GM12878 (cell line): ENCODE results near the gene DNAAF5. TPM values are rescaled to one million over a fixed set of nuclear protein-coding genes. Genes with fewer than 3 reads are reported as not detected.

Experiments
- ATAC-seq: fragments of 200-7000 bp; cut with Tn5 transposase; 3 replicates; pipeline ENCODE4 v1.9.1; 2020; ENCODE audit warnings: mild to moderate bottlenecking, moderate library complexity
- BruUV-seq: library from RNA; stranded (reverse); fragments of 400-500 nt; replicated peaks from 2 replicates; lab custom pipeline; 2021; lab: Mats Ljungman, UMichigan
- CTCF ChIA-PET: fragments of 300-600 bp; sonication (Branson Sonifier 250); formaldehyde crosslinking; extraction: SDS; loops from one replicate; lab custom pipeline; 2021; ENCODE audit warnings: inconsistent platforms; lab: Yijun Ruan, JAX
- POLR2A ChIA-PET: fragments of 350-600 bp; formaldehyde crosslinking; extraction: SDS; loops from one replicate; lab custom pipeline; 2021; ENCODE audit warnings: inconsistent platforms; lab: Charles Lee
- RAD21 ChIA-PET: fragments of 300-600 bp; sonication (Branson Sonifier 250); formaldehyde crosslinking; loops from one replicate; lab custom pipeline; 2023; ENCODE audit warnings: antibody characterized with exemption; ENCODE audit not compliant: unreplicated experiment; lab: Charles Lee
- SMC1A ChIA-PET: fragments of 300-600 bp; sonication (Branson Sonifier 250); formaldehyde crosslinking; loops from one replicate; lab custom pipeline; 2023; ENCODE audit not compliant: unreplicated experiment, uncharacterized antibody; lab: Charles Lee
- DNase-seq: peaks from one replicate; pipeline ENCODE4 v3.0.0-alpha.2; 2011; ENCODE audit warnings: low read depth, low spot score
- FAIRE-seq: peaks from 3 replicates; lab custom pipeline; 2011; peaks lifted over from hg19 to GRCh38; lab: Jason Lieb, UNC
- H2AFZ ChIP-seq: 2 replicates; pipeline ENCODE4 v1.6.0; 2011; ENCODE audit warnings: low read depth, low read length, control low read depth; ENCODE audit not compliant: control insufficient read depth
- H3K27ac ChIP-seq: 2 replicates; pipeline ENCODE4 v1.5.1; 2011; ENCODE audit warnings: control low read depth; ENCODE audit not compliant: control insufficient read depth, insufficient read depth
- H3K27me3 ChIP-seq, 2 experiments: replicated peaks in 1 of 2; 2 replicates each; pipeline versions ENCODE4 v1.6.0 to v1.6.1; 2011; ENCODE audit warnings: low read length in 1 of 2; ENCODE audit not compliant: control insufficient read depth in 2 of 2, insufficient read depth in 2 of 2
- H3K36me3 ChIP-seq, 2 experiments: 2 replicates each; pipeline ENCODE4 v1.5.1; 2011; ENCODE audit warnings: low read length in 1 of 2; ENCODE audit not compliant: control insufficient read depth in 2 of 2, insufficient read depth in 2 of 2
- H3K4me1 ChIP-seq: 2 replicates; pipeline ENCODE4 v1.6.1; 2011; ENCODE audit warnings: mild to moderate bottlenecking, low read length, moderate library complexity, mixed read lengths; ENCODE audit not compliant: control insufficient read depth, insufficient read depth
- H3K4me2 ChIP-seq: 2 replicates; pipeline ENCODE4 v1.6.0; 2011; ENCODE audit warnings: control low read depth; ENCODE audit not compliant: control insufficient read depth, insufficient read depth
- H3K4me3 ChIP-seq: fragments of 200-600 bp; sonication (generic); 2 replicates; pipeline ENCODE4 v1.5.1; 2016
- H3K79me2 ChIP-seq: 2 replicates; pipeline ENCODE4 v1.6.0; 2011; ENCODE audit warnings: low read length; ENCODE audit not compliant: control insufficient read depth, insufficient read depth
- H3K9ac ChIP-seq: 2 replicates; pipeline ENCODE4 v1.8.0; 2011; ENCODE audit warnings: low read length, control low read depth, mixed read lengths; ENCODE audit not compliant: control insufficient read depth, insufficient read depth
- H3K9me3 ChIP-seq: replicated peaks from 3 replicates; pipeline ENCODE4 v1.5.1; 2011; ENCODE audit warnings: mild to moderate bottlenecking, low read length; ENCODE audit not compliant: control insufficient read depth, insufficient read depth
- H4K20me1 ChIP-seq: 2 replicates; pipeline ENCODE4 v1.6.0; 2011; ENCODE audit not compliant: control insufficient read depth, insufficient read depth
- ATF3 ChIP-seq: IDR thresholded peaks from 2 replicates; pipeline ENCODE4 v1.6.1; 2011; ENCODE audit warnings: low read depth, mild to moderate bottlenecking, low read length, moderate library complexity, borderline replicate concordance; ENCODE audit errors: extremely low read depth
- ATF7 ChIP-seq: fragments of 450-650 bp; IDR thresholded peaks from 2 replicates; pipeline ENCODE4 v1.6.1; 2016; ENCODE audit warnings: low read depth, mild to moderate bottlenecking
- BMI1 ChIP-seq: fragments of 450-650 bp; IDR thresholded peaks from 2 replicates; pipeline ENCODE4 v1.6.1; 2016; ENCODE audit warnings: mild to moderate bottlenecking, moderate library complexity, borderline replicate concordance
- CBX3 ChIP-seq: fragments of 200-600 bp; sonication (generic); IDR thresholded peaks from 2 replicates; pipeline ENCODE4 v1.6.1; 2016; ENCODE audit warnings: low read depth, borderline replicate concordance
- CHD4 ChIP-seq: fragments of 200-600 bp; sonication (generic); IDR thresholded peaks from 2 replicates; pipeline ENCODE4 v1.6.1; 2016; ENCODE audit warnings: mild to moderate bottlenecking
- EGR1 ChIP-seq, 2 experiments: IDR thresholded peaks; 1 replicate in 1 of 2; 2 replicates in 1 of 2; pipeline ENCODE4 v1.6.1; 2011 to 2012; ENCODE audit warnings: low read depth in 2 of 2, low read length in 2 of 2, borderline replicate concordance in 1 of 2, mild to moderate bottlenecking in 1 of 2, moderate library complexity in 1 of 2
- EP300 ChIP-seq, 2 experiments: fragments of 150-350 bp in 1 of 2; IDR thresholded peaks; 2 replicates each; pipeline ENCODE4 v1.6.1; 2011 to 2012; ENCODE audit warnings: low read depth in 2 of 2, low read length in 2 of 2, borderline replicate concordance in 1 of 2, improper control_type of control experiment in 1 of 2, inconsistent platforms in 1 of 2; ENCODE audit not compliant: control insufficient read depth in 1 of 2
- IRF5 ChIP-seq: fragments of 450-650 bp; IDR thresholded peaks from 2 replicates; pipeline ENCODE4 v1.6.1; 2017; ENCODE audit warnings: borderline replicate concordance
- JUNB ChIP-seq: IDR thresholded peaks from 2 replicates; pipeline ENCODE4 v1.6.1; 2016; ENCODE audit warnings: antibody characterized with exemption, mild to moderate bottlenecking
- MTA3 ChIP-seq: IDR thresholded peaks from 2 replicates; pipeline ENCODE4 v1.6.1; 2012; ENCODE audit warnings: low read length, inconsistent platforms, borderline replicate concordance
- NFYB ChIP-seq: IDR thresholded peaks from 2 replicates; pipeline ENCODE4 v1.6.1; 2011; ENCODE audit warnings: low read depth, mild to moderate bottlenecking, low read length, improper control_type of control experiment, moderate library complexity; ENCODE audit not compliant: insufficient read depth
- NR2C2 ChIP-seq: IDR thresholded peaks from 2 replicates; pipeline ENCODE4 v1.6.1; 2011; ENCODE audit warnings: borderline replicate concordance, low read depth; ENCODE audit not compliant: control insufficient read depth, insufficient read length
- POLR2A ChIP-seq: IDR thresholded peaks from 2 replicates; pipeline ENCODE4 v1.6.1; 2011; ENCODE audit warnings: low read depth, mild to moderate bottlenecking, low read length
- PRDM15 ChIP-seq: fragments of 450-650 bp; formaldehyde crosslinking; IDR thresholded peaks from 2 replicates; pipeline ENCODE4 v1.4.0; 2020; ENCODE audit warnings: mild to moderate bottlenecking, moderate library complexity
- SMAD5 ChIP-seq: IDR thresholded peaks from 2 replicates; pipeline ENCODE4 v1.6.1; 2016; ENCODE audit warnings: antibody characterized with exemption, low read depth
- SP1 ChIP-seq: IDR thresholded peaks from one replicate; pipeline ENCODE4 v1.6.1; 2011; ENCODE audit warnings: low read depth, low read length
- TBL1XR1 ChIP-seq: IDR thresholded peaks from 2 replicates; pipeline ENCODE4 v1.6.1; 2012; ENCODE audit warnings: low read depth, low read length, improper control_type of control experiment
- USF2 ChIP-seq: IDR thresholded peaks from 2 replicates; pipeline ENCODE4 v1.6.1; 2011; ENCODE audit warnings: low read depth, low read length, improper control_type of control experiment, borderline replicate concordance
- ZSCAN29 ChIP-seq: fragments of 450-650 bp; IDR thresholded peaks from 2 replicates; pipeline ENCODE4 v1.6.1; 2017; ENCODE audit warnings: mild to moderate bottlenecking, moderate library complexity
- WGBS: methylation state at CpG from one replicate; pipeline ENCODE4 v1.1.6; 2016; ENCODE audit warnings: low lambda C conversion rate; ENCODE audit not compliant: insufficient replicate concordance, insufficient coverage; ENCODE audit errors: missing lambda C conversion rate; 5-methylcytosine and 5-hydroxymethylcytosine counted together
- in situ Hi-C: fragments of 300-500 bp; cut with MboI; formaldehyde crosslinking; loops from 9 replicates; pipeline ENCODE4 v1.14.3; 2018; ENCODE audit warnings: mixed read lengths
- intact Hi-C: fragments of 100-400 bp; cut with micrococcal nuclease; formaldehyde crosslinking; loops from one replicate; pipeline ENCODE4 v1.14.2; 2022; ENCODE audit not compliant: unreplicated experiment
- polyA plus RNA-seq, 11 experiments: library from polyadenylated mRNA; depleted of rRNA in 4 of 11; unstranded in 6 of 11; stranded (reverse) in 5 of 11; fragments of >200 nt; fragmentation: Nextera tagmentation in 4 of 11; fragmentation: Illumina TruSeq in 1 of 11; extraction: Ambion mirVana in 4 of 11; extraction: Trizol in 1 of 11; gene quantifications; 1 replicate in 1 of 11; 2 replicates in 10 of 11; pipeline versions ENCODE4 v1.2.1 to v1.2.3, GENCODE V29; 2011 to 2016; ENCODE audit warnings: inconsistent platforms in 2 of 11, missing spikeins in 2 of 11, low read depth in 1 of 11
- total RNA-seq, 4 experiments: library from RNA; depleted of rRNA in 3 of 4; stranded (reverse); fragments of >200 nt in 3 of 4; fragmentation: Illumina TruSeq in 1 of 4; extraction: Trizol in 1 of 4; gene quantifications; 2 replicates each; pipeline versions ENCODE4 v1.2.1 to v1.2.3, GENCODE V29; 2013 to 2021

DNAAF5 gene
- total and polyA plus RNA-seq, 10 of the 15 experiments (the other 5 are each of a cell fraction or from before 2014, with no cell fraction given): 1.8 to 38.3 (median 9.2) TPM

GRCh38 chr7:738241-738640 lies 11.7 kb downstream of the DNAAF5 start:
- peaks cover 13% of the 10 kb centered on the region for H3K79me2 ChIP-seq
- ChIA-PET CTCF (no interaction called here), POLR2A (no interaction called here), RAD21 (no interaction called here), SMC1A (no interaction called here)
- H3K27me3 ChIP-seq: no peaks in the 10 kb centered on the region
- H3K9ac ChIP-seq: no peak overlapping the region
- intact Hi-C loops (no loop called here), in situ Hi-C loops (no loop called here)
- WGBS: 78% methylated on average over 5 of the region's 5 CpGs
- H3K27ac ChIP-seq: no peak overlapping the region
- H3K4me3 ChIP-seq: no peak overlapping the region
- BruUV-seq: no TSS peak
- no peak for TF ChIP-seq ZSCAN29
- TF ChIP-seq ATF3: no peak
- TF ChIP-seq ATF7: no peak
- TF ChIP-seq PRDM15: no peak
- TF ChIP-seq JUNB: no peak
- no peak for TF ChIP-seq SMAD5
- no peak for TF ChIP-seq NR2C2
- no peak for TF ChIP-seq EP300 (IDR thresholded peaks at IDR 0.05; ENCODE audit: borderline replicate concordance in 1 of 2, control insufficient read depth in 1 of 2, low read depth in 2 of 2, low read length in 2 of 2)
- no peak for TF ChIP-seq EGR1 (IDR thresholded peaks at IDR 0.05; ENCODE audit: borderline replicate concordance in 1 of 2, low read depth in 2 of 2, low read length in 2 of 2)
- no peak for TF ChIP-seq USF2
- TF ChIP-seq MTA3: no peak
- no peak for TF ChIP-seq NFYB
- TF ChIP-seq POLR2A: no peak
- no peak for TF ChIP-seq TBL1XR1
- no peak for TF ChIP-seq IRF5
- TF ChIP-seq BMI1: no peak
- TF ChIP-seq CBX3: no peak
- no peak for TF ChIP-seq CHD4
- TF ChIP-seq SP1: no peak
- DNase-seq (no peak), FAIRE-seq (no peak), ATAC-seq (no peak)
- H3K9me3 ChIP-seq: peaks cover 18% of the 10 kb centered on the region
- H4K20me1 ChIP-seq: no peaks in the 10 kb centered on the region
- no peak overlapping the region for H3K4me2 ChIP-seq
- H2AFZ ChIP-seq: no peak overlapping the region
- H3K36me3 ChIP-seq: peaks cover 7 to 23% of the 10 kb centered on the region in 2 experiments; a peak in 3 of 4 replicates
- H3K4me1 ChIP-seq: no peaks in the 10 kb centered on the region
